ENCODE measurements around the gene SOX8. TPM values are rescaled to one million over a fixed set of nuclear protein-coding genes. Genes with fewer than 3 reads are reported as not detected.

SOX8 gene
- polyA plus RNA-seq, 1 donor from 2014 or later = 3.9 TPM

DNA sequence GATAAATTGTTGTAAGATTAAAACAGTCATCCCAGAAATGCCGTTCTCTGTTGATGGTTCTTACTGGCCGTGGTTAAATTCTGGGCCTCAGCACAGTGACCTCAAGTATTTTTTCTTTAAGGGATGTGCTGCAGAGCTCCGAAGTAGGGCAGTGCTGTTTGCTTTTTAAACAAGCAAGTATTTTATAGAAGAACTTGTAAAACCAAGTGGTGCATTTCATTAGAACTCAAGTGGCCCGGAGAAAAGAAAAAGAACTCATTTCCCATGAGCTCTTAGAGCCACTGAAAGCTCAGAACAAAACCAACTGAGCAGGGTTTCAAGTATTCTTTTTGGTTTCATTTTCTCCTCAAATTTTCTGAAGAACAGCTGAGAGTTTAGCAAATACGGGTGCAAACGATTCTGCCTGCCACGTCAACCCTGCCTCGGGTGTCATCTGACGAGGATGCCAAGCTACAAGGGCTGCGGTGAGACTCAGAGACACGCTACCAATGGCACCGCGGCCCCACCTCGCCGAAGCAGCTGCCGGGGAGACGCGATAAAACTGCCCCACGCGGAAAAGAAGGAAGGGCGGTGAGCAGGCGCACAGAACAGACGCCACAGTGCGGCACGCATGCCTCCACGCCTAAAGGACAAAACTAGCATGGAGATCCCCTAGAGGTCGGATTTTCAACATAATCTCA is 17.1 kb upstream of the SOX8 start:
- TF ChIP-seq TAF1 (IDR thresholded peaks at IDR 0.05; ENCODE audit: low read depth) (no peak), RAD21 (conservative IDR thresholded peaks at IDR 0.05) (no peak), POLR2AphosphoS5 (IDR thresholded peaks at IDR 0.05) (no peak), EZH2 (IDR thresholded peaks at IDR 0.05; ENCODE audit: borderline replicate concordance, insufficient read depth, low read length, poor library complexity, severe bottlenecking) (no peak), SMC3 (conservative IDR thresholded peaks at IDR 0.05; ENCODE audit: poor library complexity) (no peak), EP300 (conservative IDR thresholded peaks at IDR 0.05; ENCODE audit: poor library complexity, severe bottlenecking) (no peak), MXI1 (conservative IDR thresholded peaks at IDR 0.05; ENCODE audit: poor library complexity, severe bottlenecking) (no peak)
- TF ChIP-seq, protein P1, sequence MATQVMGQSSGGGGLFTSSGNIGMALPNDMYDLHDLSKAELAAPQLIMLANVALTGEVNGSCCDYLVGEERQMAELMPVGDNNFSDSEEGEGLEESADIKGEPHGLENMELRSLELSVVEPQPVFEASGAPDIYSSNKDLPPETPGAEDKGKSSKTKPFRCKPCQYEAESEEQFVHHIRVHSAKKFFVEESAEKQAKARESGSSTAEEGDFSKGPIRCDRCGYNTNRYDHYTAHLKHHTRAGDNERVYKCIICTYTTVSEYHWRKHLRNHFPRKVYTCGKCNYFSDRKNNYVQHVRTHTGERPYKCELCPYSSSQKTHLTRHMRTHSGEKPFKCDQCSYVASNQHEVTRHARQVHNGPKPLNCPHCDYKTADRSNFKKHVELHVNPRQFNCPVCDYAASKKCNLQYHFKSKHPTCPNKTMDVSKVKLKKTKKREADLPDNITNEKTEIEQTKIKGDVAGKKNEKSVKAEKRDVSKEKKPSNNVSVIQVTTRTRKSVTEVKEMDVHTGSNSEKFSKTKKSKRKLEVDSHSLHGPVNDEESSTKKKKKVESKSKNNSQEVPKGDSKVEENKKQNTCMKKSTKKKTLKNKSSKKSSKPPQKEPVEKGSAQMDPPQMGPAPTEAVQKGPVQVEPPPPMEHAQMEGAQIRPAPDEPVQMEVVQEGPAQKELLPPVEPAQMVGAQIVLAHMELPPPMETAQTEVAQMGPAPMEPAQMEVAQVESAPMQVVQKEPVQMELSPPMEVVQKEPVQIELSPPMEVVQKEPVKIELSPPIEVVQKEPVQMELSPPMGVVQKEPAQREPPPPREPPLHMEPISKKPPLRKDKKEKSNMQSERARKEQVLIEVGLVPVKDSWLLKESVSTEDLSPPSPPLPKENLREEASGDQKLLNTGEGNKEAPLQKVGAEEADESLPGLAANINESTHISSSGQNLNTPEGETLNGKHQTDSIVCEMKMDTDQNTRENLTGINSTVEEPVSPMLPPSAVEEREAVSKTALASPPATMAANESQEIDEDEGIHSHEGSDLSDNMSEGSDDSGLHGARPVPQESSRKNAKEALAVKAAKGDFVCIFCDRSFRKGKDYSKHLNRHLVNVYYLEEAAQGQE (IDR thresholded peaks at IDR 0.05; ENCODE audit: borderline replicate concordance) = no peak
- TF ChIP-seq, protein P2, sequence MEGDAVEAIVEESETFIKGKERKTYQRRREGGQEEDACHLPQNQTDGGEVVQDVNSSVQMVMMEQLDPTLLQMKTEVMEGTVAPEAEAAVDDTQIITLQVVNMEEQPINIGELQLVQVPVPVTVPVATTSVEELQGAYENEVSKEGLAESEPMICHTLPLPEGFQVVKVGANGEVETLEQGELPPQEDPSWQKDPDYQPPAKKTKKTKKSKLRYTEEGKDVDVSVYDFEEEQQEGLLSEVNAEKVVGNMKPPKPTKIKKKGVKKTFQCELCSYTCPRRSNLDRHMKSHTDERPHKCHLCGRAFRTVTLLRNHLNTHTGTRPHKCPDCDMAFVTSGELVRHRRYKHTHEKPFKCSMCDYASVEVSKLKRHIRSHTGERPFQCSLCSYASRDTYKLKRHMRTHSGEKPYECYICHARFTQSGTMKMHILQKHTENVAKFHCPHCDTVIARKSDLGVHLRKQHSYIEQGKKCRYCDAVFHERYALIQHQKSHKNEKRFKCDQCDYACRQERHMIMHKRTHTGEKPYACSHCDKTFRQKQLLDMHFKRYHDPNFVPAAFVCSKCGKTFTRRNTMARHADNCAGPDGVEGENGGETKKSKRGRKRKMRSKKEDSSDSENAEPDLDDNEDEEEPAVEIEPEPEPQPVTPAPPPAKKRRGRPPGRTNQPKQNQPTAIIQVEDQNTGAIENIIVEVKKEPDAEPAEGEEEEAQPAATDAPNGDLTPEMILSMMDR (IDR thresholded peaks at IDR 0.05; ENCODE audit: poor library complexity, severe bottlenecking) = no peak
- Histone ChIP-seq H3K27me3 (ENCODE audit: insufficient read depth, low read depth, low read length) (no peaks in the 10 kb centered on the region), H3K4me3 (ENCODE audit: low read length) (no peak overlapping the region), H3K27ac (ENCODE audit: low read length) (no peak overlapping the region), H3F3A (ENCODE audit: insufficient read depth, low read length, poor library complexity, severe bottlenecking) (peaks cover 4% of the 10 kb centered on the region), H3K9me3 (ENCODE audit: low read length) (no peaks in the 10 kb centered on the region), H2AFZ (ENCODE audit: low read depth, low read length) (no peak overlapping the region), H3K9me2 (ENCODE audit: insufficient read depth, low read length) (no peaks in the 10 kb centered on the region), H3K4me2 (ENCODE audit: low read length) (no peak overlapping the region), H3K79me2 (replicated peaks; ENCODE audit: insufficient read depth, low read length) (peaks cover under 1% of the 10 kb centered on the region), H3K36me3 (ENCODE audit: insufficient read depth, low read length) (no peaks in the 10 kb centered on the region), H3K9ac (ENCODE audit: low read length) (no peak overlapping the region), H4K20me1 (ENCODE audit: insufficient read depth) (peaks cover 5% of the 10 kb centered on the region)

GRCh38 chr16:965036-965395 is 16.6 kb upstream of the SOX8 start:
- no peaks in the 10 kb centered on the region for H3K9me2 ChIP-seq (ENCODE audit: insufficient read depth, low read length)
- H3K27me3 ChIP-seq (ENCODE audit: insufficient read depth, low read depth, low read length) = no peaks in the 10 kb centered on the region
- no peak overlapping the region for H2AFZ ChIP-seq (ENCODE audit: low read depth, low read length)
- no peak overlapping the region for H3K4me2 ChIP-seq (ENCODE audit: low read length)
- no peaks in the 10 kb centered on the region for H3K9me3 ChIP-seq (ENCODE audit: low read length)
- H4K20me1 ChIP-seq (ENCODE audit: insufficient read depth) = peaks cover 5% of the 10 kb centered on the region
- H3K4me3 ChIP-seq (ENCODE audit: low read length) = no peak overlapping the region
- H3K36me3 ChIP-seq (ENCODE audit: insufficient read depth, low read length) = no peaks in the 10 kb centered on the region
- H3F3A ChIP-seq (ENCODE audit: insufficient read depth, low read length, poor library complexity, severe bottlenecking) = peaks cover 4% of the 10 kb centered on the region
- H3K27ac ChIP-seq (ENCODE audit: low read length) = no peak overlapping the region
- H3K9ac ChIP-seq (ENCODE audit: low read length) = no peak overlapping the region
- TF ChIP-seq, protein P2 (IDR thresholded peaks at IDR 0.05; ENCODE audit: poor library complexity, severe bottlenecking) = no peak
- TF ChIP-seq EP300 (conservative IDR thresholded peaks at IDR 0.05; ENCODE audit: poor library complexity, severe bottlenecking) (no peak), RAD21 (conservative IDR thresholded peaks at IDR 0.05) (no peak), POLR2AphosphoS5 (IDR thresholded peaks at IDR 0.05) (no peak), SMC3 (conservative IDR thresholded peaks at IDR 0.05; ENCODE audit: poor library complexity) (no peak), MXI1 (conservative IDR thresholded peaks at IDR 0.05; ENCODE audit: poor library complexity, severe bottlenecking) (no peak)
- TF ChIP-seq, protein P1 (IDR thresholded peaks at IDR 0.05; ENCODE audit: borderline replicate concordance) = no peak
- peaks cover 3% of the 10 kb centered on the region for H3K79me2 ChIP-seq (replicated peaks; ENCODE audit: insufficient read depth, low read length)

Measured in neural cell (in vitro differentiated cells).